8988T (cell line): ENCODE data around the gene STARD3.
"Not testable (repeated sequence)": the region's sequence is repeated elsewhere in the genome, so short reads cannot be mapped to it uniquely, and the experiment has no call there.

ENCODE experiments used
- DNase-seq: peaks from one replicate; pipeline ENCODE4 v3.0.0; 2011

STARD3 gene

DNA sequence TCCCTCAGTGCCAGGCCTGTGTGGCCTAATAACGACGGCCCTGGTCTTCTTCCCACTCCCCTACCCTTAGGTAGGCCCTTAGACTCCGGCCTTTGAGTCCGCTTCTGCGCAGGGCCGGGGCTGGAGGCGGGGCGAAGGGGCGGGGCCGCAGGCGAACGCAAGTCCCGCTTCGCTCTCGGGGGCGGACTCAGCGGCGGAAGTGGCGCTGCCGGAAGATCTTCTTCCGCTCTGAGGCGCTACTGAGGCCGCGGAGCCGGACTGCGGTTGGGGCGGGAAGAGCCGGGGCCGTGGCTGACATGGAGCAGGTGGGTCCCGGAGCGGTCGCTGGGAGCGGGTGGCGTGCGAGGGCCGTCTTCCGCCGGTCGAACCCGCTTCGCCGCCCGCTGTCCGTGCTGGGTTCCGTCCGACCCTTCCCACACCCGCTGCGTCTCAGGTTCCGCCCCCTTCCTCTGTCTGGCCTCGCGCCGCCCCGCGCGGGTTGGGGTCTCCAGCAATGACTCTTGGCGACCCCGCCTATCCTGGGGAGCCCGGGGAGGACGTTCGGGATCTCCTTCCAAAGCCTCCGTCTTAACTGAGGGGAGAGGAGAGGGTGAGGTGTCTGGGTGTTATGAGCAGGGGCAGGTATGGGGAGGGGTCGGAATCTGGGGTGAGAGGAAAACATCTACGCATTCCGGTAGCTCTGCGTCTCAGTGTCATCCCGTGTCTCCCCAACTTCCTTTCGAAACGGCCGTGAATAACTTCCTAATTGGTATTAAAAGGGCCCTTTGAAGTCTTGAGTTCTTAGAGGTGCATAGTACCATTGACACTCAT is at the start of gene STARD3:
STARD3 (plus strand) TSS at position 218 of the 810 bp plus-strand sequence. CDS start 16,388 bp downstream, outside the sequence.
- peak; percentile 77 for DNase-seq

DNA sequence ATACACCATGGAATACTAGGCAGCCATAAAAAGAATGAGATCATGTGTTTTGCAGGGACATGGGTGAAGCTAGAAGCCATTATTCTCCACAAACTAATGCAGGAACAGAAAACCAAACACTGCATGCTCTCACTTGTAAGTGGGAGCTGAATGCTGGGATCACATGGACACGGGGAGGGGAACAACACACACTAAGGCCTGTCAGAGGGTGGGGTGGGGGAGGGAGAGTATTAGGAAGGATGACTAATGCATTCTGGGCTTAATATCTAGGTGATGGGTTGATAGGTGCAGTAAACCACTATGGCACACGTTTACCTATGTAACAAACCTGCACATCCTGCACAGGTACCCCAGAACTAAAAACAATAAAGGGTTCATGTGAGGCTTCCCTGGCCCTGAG is 46.8 kb upstream of the STARD3 start:
- not testable (repeated sequence) for DNase-seq

DNA sequence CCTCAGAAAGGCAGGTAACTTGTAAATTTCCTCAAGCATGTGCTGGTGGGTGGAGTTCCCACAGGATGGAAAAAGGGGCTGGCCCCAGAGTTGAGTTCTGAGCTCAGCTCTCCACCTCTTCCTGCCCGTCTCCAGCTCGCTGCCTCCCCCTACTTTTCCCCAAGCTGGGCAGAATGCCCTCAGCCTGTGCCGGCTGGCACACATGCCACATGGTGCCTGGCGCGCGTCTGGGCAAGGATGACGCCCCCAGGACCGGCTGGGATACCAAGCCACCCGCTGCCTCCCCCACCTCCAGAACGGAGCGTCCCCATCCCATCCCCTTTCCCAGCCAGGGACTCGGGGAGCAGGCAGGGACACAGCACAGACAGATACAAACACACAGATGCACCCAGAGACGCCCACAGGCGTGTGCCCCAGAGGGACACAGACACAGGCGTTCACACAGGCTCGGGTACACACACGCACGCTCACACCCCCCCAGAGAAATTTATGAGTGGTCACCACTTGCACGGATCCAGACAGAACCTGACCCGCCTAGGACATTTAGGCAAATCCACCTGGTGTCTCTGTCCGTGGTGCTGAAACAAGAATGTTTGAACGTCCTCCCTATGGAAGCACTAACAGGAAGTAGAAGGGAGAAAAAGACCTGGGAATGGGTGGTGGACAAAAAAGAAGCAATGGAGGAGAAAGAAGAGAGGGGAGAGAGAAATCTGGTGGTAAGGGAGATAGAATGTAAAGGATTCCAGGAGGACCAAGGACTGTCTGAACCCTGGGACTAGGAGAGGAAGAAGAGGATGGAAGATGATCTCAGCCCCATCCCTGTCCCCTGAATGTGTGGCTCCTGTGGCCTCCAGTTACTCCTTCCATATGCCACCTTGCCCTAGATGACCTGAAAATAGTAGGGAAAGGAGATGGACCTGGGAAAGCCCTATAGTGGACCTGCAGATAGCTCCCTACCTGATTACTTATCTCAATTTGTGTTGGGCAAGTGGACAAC is 44.7 kb upstream of the STARD3 start:
- no peak for DNase-seq

DNA sequence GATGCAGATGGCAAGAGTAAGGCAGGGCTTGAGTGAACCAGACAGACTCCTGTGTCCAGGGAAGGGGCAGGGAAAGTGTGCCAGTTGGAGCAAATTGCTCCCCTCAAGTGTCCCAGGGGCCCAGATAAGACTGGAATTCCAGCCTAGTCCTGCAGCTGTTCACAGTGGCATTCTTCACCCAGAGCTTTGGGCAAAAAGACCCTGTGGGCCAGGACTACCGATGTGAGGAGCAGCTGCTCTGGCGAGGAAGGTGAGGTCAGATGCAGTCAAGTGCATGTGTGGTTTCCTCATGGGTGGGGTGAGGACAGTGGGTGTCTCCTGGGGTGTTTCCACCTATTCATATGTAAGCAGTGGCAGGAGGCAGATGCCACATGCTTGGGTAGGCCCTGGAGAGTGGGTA is 43.6 kb upstream of the STARD3 start:
- no peak for DNase-seq

DNA sequence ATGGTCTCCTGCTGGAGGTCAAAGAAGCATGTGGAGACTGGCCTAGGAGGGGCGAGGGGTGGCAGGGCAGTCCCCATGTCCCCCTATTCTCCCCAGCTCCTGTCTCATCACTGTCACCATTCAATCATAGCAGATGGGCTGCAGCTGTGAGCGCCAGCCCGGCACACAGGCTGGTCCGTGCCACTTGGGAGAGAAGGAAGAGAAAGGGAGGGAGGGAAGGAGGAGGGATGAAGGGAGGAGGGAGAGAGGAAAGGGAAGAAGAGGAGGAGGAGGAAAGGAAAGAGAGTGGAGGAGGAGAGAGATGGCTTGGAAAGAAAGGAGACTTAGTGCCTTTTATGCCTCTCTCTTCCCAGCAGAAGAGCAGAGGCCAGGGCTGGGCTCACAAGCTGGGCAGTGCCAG is 41.6 kb upstream of the STARD3 start:
- no peak for DNase-seq

DNA sequence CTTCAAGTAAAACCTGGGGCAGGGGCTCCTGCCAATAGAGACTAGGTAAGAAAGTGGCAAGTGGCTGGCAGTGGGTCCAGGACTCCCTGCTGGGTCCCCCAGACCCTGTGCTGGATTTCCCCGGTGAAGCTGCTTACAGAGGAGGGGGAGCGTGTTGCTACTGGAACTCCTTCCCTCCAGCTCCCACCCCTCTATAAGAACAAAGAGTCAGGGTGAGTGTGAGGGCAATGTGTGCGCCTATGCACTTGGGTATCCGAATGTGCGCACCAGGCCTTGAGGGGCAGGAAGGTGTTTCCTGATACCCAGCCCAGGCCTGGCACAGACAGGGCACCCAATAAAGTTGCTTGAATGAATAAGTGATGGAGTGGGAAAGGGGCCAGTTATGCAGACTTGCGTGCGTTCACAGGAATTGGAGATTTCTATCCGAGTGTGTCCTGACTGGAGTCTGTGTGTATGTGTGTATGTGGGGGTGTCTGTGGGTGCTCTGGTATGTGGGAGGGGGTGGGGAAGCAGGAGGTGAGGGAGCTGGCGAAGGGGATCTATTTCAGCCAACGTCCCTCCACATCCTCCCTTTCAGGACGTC is 40.9 kb upstream of the STARD3 start:
- no peak for DNase-seq

DNA sequence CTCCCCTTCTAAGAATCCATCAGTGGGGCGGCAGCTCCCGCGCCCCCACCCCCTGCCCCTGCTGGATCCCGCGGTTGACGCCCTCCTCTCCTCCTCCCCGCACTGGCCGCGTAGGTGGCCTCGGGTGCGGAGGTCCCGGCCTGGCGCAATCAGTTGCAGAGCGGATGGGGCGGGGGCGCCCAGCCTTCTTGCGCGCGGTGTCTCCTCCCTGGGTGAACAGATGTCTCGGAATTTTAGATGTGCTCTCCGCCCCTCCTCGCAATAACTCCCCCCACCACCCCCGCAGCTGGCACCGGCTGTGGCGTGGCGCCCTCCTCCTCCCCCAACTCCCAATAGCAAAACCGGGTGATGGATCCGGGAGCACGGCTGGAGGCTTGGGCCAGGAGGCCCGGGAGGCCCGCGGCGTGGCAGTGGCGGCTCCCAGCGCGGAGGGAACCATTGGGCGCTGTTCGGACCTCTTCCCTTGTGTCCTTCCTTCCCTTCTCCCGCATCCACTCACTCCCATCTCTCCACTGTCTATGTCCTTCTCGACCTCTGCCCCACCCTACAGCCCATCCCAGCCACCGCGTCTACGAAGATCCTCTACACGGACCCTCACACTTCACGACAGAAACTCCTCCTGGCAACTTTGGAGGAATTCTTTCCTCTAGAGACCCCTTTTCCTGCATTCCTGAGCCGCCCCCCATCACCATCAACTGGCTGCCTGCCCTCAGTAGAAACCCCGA is 40.2 kb upstream of the STARD3 start:
- DNase-seq = no peak

DNA sequence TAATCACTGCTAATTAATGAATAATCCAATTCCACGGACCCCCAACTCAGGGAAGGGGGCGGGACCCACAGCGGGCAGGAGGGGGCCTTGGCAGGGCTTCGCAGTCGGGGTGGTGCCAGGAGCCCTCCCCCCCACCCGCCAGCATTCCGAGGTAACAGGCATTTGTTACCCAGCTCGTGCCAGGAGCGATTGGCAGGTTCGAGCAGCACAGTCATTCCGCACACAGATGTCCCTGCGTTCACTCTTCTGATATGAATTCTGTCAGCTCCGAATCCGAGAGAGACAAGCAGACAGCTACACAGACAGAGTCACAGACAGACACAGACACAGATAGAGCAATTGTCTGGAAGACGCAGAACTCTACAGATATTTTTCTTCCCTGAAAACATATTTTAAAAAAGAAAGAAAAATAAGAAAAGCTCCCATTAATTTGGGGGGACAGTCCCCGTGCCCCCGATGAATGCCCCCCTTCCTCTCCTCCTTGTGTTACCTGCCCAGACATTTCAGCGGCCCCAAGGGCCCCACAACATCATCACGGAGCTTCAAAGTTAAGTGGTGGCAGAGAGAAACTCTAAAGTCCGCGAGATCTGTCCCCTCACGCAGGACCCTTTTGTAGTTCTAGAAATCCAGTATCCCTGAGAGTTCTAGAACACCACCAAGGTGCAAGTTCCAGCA is 39.4 kb upstream of the STARD3 start:
- no peak for DNase-seq

DNA sequence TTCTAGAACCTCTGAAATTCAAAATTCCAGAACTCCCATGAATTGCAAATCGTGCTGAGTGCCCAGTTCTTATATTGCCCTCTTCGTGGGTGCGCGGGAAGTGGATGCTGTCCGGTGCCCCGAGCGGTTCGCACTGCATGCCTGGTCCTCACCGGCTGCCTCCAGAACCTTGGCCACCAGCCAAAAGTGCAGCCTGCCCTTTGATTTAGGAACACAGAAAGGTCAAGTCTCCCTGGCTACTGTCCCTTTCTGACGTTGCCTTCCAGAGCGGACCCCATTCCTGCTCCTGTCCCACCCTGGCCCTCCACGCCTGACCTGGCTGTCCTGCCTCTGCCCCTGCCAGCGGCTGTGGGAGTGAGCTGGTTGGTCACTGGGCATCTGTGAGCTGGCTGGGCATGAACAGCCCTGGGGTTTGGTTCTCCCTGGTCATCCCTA is 38.9 kb upstream of the STARD3 start:
- no peak for DNase-seq

DNA sequence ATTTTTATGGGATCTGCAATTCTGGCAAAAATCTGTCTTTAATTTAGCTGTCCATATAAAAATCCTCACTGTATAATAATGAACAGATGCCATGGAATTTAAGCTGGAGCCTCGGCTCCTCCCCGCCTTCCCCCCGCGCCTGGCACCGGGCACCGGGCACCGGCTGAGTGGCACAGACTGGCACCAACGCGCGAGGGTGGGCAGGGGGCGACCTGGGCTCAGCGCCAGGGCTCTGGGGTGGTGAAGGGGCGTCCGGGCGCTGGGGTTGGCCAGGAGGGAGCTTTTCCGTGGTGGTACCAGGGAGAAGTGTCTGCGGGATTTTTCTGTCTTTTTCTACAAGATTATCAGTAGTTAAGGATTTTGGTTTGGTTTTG is 38.3 kb upstream of the STARD3 start:
- no peak for DNase-seq

DNA sequence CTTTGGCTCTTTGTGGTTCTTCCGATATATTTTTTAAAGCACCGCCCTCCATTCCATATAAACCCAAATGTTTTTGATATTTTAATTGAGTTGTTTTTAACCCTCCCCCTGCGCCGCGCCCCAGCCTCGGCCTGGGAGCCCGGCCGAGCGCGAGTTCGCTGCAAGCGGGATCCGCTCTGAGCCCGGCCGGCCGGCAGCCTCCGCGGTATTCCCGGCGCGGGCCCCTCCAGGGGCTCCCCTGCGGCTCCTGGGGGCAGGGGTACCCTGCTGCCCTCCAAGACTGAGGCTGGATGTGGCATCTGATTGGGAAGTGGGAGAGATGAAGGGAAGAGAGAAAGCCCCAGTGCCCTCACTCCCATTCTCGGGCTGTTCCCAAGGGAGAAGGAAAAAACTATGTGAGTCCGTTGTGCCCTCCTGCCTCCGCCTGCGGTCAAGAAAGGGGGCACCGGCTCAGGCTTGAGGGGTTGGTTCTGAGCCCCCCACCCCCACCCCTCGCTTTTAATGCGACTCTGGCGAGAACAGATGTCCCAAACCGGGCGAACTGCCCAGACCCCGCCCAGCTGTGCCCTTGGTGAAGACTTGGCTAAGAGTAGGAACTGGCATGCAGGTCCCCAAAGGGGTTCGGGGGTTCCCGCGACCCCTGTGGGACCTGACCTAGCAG is 37.8 kb upstream of the STARD3 start:
- DNase-seq = no peak

DNA sequence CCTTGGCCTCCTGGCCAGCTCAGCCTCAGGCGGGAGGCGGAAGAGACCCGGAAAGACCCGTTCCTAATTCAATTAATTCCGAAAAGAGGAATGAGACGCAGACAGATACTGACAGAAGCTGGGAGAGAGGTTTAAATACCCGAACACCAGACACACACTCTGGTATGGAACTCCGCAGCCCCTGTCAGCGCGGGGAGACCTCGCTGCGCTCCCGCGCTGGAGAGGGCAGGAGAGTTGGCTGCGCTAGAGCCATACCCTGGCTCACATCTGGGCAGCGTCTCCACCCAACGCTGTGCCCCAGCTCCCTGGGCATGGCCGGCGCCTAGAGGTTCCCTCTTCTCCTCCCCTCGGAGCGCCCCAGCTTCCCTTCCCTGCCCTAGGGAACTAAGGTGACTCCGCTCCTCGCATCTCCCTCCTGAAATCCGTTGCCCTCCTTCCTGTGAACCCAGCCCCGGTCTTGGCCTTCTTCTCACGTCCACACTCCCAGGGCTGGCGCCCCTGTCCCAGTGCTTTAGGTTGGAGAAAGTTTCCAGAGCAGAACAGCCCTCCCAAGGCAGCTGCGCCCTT is 37.2 kb upstream of the STARD3 start:
- no peak for DNase-seq

DNA sequence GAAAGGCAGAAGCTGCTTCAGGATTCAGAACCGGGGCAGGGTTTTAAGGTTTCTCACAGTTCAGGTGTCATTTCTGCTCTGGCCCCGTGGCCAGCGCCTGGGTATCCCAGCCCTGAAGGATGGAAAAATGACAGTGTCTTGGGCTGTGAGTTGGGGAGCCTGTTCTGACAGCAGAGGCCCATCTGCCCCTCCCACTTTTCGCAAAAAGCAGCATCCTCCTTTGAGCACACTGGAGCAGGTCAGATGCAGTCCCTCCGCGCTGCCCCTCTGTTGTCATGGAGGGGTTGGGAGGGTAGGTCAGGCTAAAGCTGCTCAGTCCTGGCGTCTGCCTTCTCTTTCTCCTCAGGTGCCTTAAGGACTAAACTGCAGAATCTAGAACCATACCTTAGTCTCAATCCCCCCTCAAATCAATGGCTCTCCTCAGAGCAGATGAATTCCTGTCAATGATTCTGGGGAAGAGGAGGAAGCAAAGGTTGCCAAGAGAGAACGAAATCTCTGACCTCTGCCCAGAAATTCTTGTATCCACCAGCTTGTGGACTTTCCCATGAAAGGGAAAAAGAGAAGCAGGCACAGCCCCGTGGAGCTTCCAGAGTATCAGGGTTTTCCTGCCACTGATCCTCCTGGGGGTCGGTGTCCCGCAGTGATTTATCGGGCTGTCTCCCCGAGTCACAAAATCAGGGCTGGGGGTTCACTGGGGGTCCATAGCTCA is 36.5 kb upstream of the STARD3 start:
- no peak for DNase-seq

DNA sequence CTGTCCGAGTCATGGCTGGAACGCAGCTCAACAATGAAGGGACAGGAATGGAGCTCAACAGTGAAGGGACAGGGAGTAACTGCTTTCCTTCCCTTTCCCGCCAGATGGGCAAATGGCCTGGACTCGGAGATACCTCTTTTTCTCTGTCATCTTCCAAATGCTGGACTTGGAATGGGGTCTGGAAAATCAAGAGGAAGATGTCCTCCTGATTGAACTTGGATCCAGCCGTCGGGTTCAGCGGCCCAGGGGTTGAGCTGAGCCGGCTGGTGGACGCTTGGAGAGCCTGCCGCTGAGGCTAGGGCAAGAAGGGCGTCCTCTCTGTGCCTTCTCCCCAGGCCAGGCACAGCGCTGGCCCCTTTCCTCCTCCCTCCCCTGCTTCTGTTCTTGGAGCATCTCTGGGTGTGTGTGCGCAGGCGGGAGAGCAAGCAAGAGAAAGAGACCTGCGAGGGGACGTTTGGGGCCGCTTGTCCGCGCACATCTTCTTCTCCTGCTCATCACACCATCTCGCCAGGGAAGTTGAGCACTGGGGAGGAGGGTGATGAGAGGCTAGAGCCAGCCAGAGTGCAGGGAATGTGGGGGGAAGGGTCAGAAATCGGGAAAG is 35.8 kb upstream of the STARD3 start:
- no peak for DNase-seq

DNA sequence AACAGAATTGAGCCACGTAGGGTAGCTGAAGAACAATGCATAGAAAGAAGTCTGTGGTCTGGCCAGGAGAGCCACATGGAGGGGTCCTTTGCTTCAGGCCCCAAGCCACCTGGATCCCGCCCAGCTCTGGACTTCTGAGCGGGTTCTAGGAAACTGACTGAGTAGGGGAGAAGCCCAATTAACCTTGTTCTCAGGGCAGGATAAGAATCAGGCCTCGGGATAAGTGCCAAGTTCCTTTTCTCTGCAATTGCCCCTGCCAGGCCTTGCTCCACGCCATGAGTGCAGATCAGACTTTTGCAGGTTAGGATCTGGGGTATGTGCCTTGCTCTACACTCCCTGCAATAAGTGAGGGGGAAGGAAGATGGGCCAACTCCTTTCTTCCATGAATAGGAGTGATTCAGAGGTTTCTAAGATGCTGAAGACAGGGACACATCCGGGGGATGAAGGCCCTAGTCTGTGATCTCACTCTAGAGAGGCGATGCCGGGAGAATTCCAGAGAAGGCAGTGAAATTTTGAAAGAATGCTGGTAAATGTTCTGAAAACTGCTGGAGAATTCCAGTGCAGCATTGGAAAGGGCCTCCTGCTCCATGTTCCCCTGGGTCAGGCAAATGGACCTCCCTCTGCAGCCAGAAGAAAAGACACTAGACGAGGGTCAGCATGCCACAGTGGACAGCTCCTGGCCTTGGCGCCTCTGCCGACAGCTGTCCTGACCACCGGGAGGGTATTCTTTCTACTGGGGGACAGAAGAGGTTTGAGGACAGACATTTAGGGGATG is 35.0 kb upstream of the STARD3 start:
- DNase-seq = no peak

DNA sequence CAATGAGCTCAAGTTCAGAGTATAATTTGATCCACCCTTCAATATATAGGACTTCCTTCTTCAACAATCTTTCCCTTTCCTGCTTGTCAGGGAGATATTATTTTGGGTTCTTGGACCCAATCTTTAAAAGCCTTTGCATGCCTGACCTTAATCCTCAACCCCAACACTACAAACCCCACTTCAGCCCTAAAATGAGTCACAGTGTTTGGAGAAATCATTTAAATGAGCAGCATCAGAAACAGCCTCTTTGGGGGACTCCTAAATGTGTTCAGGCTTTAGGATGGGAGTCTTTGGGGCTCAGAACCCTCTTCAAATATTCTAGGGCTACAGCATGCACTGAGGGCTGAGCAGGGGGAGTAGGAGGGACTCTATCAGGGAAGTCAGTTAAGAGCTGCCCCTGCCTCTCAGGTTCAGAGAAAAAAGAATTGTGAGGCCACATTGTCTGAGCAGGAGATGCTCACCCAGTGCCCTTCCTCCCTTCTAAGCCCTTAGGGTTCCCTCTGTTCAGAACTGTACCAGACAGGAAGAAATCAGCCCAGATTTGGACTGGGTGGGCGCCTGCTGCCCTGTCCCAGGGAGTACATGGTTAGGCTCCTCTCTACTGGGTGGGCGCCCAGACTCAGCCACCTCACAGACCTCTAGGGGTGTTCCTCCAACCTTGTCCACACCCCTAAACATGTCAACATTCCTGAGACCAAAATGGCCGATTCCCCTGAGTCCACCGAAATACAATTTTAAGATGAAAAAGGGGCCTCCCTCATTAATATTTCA is 34.2 kb upstream of the STARD3 start:
- no peak for DNase-seq

DNA sequence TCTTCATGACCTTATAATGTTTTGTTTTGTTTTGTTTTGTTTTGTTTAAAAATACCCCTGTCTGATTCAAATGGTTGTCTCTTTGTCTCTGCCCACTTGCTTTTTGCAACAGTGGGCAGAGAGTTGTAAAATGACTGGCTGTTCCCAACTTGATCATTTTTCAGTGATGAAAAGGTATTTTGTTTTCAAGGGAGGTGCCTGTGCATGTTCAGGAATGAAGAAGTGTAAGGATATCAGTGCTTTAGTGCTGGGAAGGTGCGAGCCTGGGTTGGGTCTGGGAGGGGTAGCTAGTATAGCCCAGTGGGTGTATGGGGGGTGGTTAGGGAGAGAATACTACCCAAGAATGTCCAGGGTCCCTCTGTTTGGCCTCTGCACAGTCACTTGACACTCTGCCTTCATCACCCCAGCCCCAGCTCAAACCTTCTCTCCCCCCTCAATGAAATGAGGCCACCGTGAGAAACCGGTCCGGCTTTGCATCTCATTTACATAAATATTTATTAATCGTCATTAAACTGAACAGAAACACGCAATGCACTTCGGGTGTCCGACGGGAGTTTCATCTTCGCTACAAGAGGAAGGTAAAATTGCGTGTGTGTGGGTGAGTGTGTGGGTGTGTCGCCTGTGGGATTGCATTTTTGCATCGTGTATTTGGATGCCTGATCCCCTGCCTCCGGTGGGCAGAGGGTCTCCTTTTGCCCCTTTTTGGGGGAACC is 33.5 kb upstream of the STARD3 start:
- no peak for DNase-seq
